ENCODE measurements around the gene ZER1.
A peak's percentile ranks its signal among the peaks of the same experiment; 100 is the strongest.
"Not testable (repeated sequence)": the region's sequence is repeated elsewhere in the genome, so short reads cannot be mapped to it uniquely, and the experiment has no call there.

Gene ZER1

GRCh38 chr9:128701227-128701854 lies 70.4 kb downstream of the ZER1 start:
- no peak for TF ChIP-seq ZC3H10 (CRISPR knock-in tag; IDR thresholded peaks at IDR 0.05)
- no peak for TF ChIP-seq ZFP30 (CRISPR knock-in tag; IDR thresholded peaks at IDR 0.05)
- TF ChIP-seq ZNF70 (CRISPR knock-in tag; IDR thresholded peaks at IDR 0.05) = no peak
- TF ChIP-seq ISL1 (CRISPR knock-in tag; IDR thresholded peaks at IDR 0.05) = no peak
- no peak for TF ChIP-seq ZFP3 (CRISPR knock-in tag; IDR thresholded peaks at IDR 0.05)
- no peak for TF ChIP-seq GLIS3 (CRISPR knock-in tag; IDR thresholded peaks at IDR 0.05)
- TF ChIP-seq POU6F1 (CRISPR knock-in tag; IDR thresholded peaks at IDR 0.05; ENCODE audit: borderline replicate concordance, low read depth) = no peak
- ATAC-seq = no peak

- ATAC-seq = not testable (repeated sequence)
Measured at GRCh38 chr9:128699096-128699795, 72.5 kb downstream of the ZER1 start.

DNA sequence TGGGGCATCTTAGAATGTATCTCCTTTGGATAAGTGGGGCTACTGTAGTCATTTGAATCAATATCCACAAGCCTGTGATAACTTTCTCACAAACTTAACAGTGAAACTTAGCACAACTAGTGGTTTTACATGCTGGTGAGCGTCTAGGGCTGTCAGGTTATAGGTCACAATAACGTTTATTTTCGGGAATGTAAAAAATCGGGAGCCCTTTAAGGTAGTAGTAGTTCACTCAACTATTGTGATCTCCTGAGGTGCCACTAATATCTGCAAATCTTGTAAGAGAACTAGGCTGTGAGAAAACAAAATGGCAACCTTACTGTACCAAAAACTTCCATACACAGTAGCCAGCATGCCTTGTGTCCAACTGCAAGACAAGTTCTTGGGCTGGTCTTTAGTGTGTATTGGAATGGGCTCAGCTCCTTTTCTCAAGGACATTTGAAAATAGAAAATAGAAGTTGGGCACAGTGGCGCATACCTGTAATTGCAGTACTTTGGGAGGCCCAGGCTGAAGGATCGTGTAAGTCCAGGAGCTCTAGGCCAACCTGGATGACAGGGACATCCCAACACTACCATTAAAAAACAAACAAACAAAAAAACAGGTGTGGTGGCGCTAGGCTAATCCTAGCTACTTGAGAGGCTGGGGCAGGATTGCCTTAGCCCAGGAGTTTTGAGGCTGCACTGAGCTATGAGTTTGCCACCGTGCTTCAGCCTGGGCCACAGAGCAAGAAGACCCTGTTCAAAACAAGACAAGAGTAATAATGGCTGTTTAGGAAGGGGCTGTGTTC lies 74.6 kb downstream of the ZER1 start:
- peak; percentile 13; the same call in 1 of the 3 replicates for ATAC-seq
- TF ChIP-seq, protein P1, sequence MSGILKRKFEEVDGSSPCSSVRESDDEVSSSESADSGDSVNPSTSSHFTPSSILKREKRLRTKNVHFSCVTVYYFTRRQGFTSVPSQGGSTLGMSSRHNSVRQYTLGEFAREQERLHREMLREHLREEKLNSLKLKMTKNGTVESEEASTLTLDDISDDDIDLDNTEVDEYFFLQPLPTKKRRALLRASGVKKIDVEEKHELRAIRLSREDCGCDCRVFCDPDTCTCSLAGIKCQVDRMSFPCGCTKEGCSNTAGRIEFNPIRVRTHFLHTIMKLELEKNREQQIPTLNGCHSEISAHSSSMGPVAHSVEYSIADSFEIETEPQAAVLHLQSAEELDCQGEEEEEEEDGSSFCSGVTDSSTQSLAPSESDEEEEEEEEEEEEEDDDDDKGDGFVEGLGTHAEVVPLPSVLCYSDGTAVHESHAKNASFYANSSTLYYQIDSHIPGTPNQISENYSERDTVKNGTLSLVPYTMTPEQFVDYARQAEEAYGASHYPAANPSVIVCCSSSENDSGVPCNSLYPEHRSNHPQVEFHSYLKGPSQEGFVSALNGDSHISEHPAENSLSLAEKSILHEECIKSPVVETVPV (CRISPR knock-in tag; IDR thresholded peaks at IDR 0.05) = no peak
- TF ChIP-seq ZNF8 (CRISPR knock-in tag; IDR thresholded peaks at IDR 0.05) (no peak), RARB (CRISPR knock-in tag; IDR thresholded peaks at IDR 0.05) (no peak), SNAI2 (CRISPR knock-in tag; IDR thresholded peaks at IDR 0.05) (no peak), OSR1 (CRISPR knock-in tag; IDR thresholded peaks at IDR 0.05) (no peak), POU6F1 (CRISPR knock-in tag; IDR thresholded peaks at IDR 0.05; ENCODE audit: borderline replicate concordance, low read depth) (no peak), BACH2 (CRISPR knock-in tag; IDR thresholded peaks at IDR 0.05; ENCODE audit: borderline replicate concordance) (no peak), GLIS3 (CRISPR knock-in tag; IDR thresholded peaks at IDR 0.05) (no peak), ZC3H10 (CRISPR knock-in tag; IDR thresholded peaks at IDR 0.05) (no peak), PPARA (CRISPR knock-in tag; IDR thresholded peaks at IDR 0.05; ENCODE audit: borderline replicate concordance) (no peak)
- TF ChIP-seq, protein P2, sequence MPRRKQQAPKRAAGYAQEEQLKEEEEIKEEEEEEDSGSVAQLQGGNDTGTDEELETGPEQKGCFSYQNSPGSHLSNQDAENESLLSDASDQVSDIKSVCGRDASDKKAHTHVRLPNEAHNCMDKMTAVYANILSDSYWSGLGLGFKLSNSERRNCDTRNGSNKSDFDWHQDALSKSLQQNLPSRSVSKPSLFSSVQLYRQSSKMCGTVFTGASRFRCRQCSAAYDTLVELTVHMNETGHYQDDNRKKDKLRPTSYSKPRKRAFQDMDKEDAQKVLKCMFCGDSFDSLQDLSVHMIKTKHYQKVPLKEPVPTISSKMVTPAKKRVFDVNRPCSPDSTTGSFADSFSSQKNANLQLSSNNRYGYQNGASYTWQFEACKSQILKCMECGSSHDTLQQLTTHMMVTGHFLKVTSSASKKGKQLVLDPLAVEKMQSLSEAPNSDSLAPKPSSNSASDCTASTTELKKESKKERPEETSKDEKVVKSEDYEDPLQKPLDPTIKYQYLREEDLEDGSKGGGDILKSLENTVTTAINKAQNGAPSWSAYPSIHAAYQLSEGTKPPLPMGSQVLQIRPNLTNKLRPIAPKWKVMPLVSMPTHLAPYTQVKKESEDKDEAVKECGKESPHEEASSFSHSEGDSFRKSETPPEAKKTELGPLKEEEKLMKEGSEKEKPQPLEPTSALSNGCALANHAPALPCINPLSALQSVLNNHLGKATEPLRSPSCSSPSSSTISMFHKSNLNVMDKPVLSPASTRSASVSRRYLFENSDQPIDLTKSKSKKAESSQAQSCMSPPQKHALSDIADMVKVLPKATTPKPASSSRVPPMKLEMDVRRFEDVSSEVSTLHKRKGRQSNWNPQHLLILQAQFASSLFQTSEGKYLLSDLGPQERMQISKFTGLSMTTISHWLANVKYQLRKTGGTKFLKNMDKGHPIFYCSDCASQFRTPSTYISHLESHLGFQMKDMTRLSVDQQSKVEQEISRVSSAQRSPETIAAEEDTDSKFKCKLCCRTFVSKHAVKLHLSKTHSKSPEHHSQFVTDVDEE (CRISPR knock-in tag; IDR thresholded peaks at IDR 0.05) = no peak

DNA sequence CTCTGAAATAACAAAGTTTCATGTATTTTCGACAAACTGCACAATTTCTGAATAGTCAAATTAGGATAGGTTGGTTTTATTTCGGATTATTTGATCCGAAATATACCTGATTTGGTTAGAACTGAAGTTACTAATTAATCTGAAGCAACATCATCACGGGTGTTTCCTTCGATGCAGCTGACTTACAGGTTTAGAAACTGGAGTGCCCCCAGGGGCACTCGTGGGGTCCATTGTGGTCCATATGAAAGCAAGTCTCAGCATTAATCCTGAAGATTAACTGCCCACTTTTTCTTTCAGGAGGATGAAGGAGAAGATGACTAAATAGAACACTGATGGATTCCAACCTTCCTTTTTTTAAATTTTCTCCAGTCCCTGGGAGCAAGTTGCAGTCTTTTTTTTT lies 77.4 kb downstream of the ZER1 start:
- no peak for ATAC-seq
- TF ChIP-seq GLIS3 (CRISPR knock-in tag; IDR thresholded peaks at IDR 0.05) = no peak
- TF ChIP-seq OSR1 (CRISPR knock-in tag; IDR thresholded peaks at IDR 0.05) = no peak
- TF ChIP-seq TOX (CRISPR knock-in tag; IDR thresholded peaks at IDR 0.05; ENCODE audit: borderline replicate concordance) = no peak
- no peak for TF ChIP-seq ZC3H10 (CRISPR knock-in tag; IDR thresholded peaks at IDR 0.05)
- no peak for TF ChIP-seq POU6F1 (CRISPR knock-in tag; IDR thresholded peaks at IDR 0.05; ENCODE audit: borderline replicate concordance, low read depth)
- no peak for TF ChIP-seq ZNF565 (CRISPR knock-in tag; conservative IDR thresholded peaks at IDR 0.05; ENCODE audit: low read depth)
- no peak for TF ChIP-seq RARB (CRISPR knock-in tag; IDR thresholded peaks at IDR 0.05)
- no peak for TF ChIP-seq PATZ1 (CRISPR knock-in tag; IDR thresholded peaks at IDR 0.05; ENCODE audit: borderline replicate concordance)
- TF ChIP-seq ZNF8 (CRISPR knock-in tag; IDR thresholded peaks at IDR 0.05) = no peak
- TF ChIP-seq, protein P2 (CRISPR knock-in tag; IDR thresholded peaks at IDR 0.05) = no peak
- no peak for TF ChIP-seq ZFP3 (CRISPR knock-in tag; IDR thresholded peaks at IDR 0.05)
- TF ChIP-seq ZFP30 (CRISPR knock-in tag; IDR thresholded peaks at IDR 0.05) = no peak
